HG02610 (cell line): ENCODE results near the gene TNS3.

Source experiments
- ATAC-seq: cut with Tn5 transposase; IDR thresholded peaks from one replicate; pipeline ENCODE4 v1.9.1; 2021; ENCODE audit warnings: mild to moderate bottlenecking, moderate library complexity; ENCODE audit not compliant: unreplicated experiment

Gene TNS3

GRCh38 chr7:47508389-47509380 lies 73.2 kb downstream of the TNS3 start:
- no peak for ATAC-seq

- ATAC-seq = no peak
Measured at GRCh38 chr7:47507522-47507921, 74.4 kb downstream of the TNS3 start.

- ATAC-seq = no peak
Measured at GRCh38 chr7:47506382-47507339, 75.2 kb downstream of the TNS3 start.

GRCh38 chr7:47505312-47506007 lies 76.5 kb downstream of the TNS3 start:
- ATAC-seq = no peak

GRCh38 chr7:47504551-47505311 lies 77.2 kb downstream of the TNS3 start:
- no peak for ATAC-seq

- ATAC-seq = no peak
Measured at GRCh38 chr7:47503281-47503680, 78.6 kb downstream of the TNS3 start.

GRCh38 chr7:47502240-47502877 lies 79.6 kb downstream of the TNS3 start:
- no peak for ATAC-seq

- no peak for ATAC-seq
Measured at GRCh38 chr7:47501406-47501805, 80.5 kb downstream of the TNS3 start.

GRCh38 chr7:47500103-47500563 lies 81.8 kb downstream of the TNS3 start:
- ATAC-seq = no peak

GRCh38 chr7:47498229-47499056 lies 83.5 kb downstream of the TNS3 start:
- ATAC-seq = no peak

- peak; percentile 91 for ATAC-seq
Measured at GRCh38 chr7:47497367-47498096, 84.4 kb downstream of the TNS3 start.

- no peak for ATAC-seq
Measured at GRCh38 chr7:47496666-47497065, 85.2 kb downstream of the TNS3 start.

- no peak for ATAC-seq
Measured at GRCh38 chr7:47496056-47496665, 85.8 kb downstream of the TNS3 start.

GRCh38 chr7:47493976-47494911 lies 87.7 kb downstream of the TNS3 start:
- no peak for ATAC-seq

GRCh38 chr7:47492716-47493325 lies 89.1 kb downstream of the TNS3 start:
- no peak for ATAC-seq
